ENCODE measurements around the gene ST6GALNAC6. TPM values are rescaled to one million over a fixed set of nuclear protein-coding genes. Genes with fewer than 3 reads are reported as not detected.
A peak's percentile ranks its signal among the peaks of the same experiment; 100 is the strongest.
"Not testable (repeated sequence)": the region's sequence is repeated elsewhere in the genome, so short reads cannot be mapped to it uniquely, and the experiment has no call there.

The ST6GALNAC6 gene
- total RNA-seq, 2 donors from 2014 or later, result 74.4 to 75.6 TPM

DNA sequence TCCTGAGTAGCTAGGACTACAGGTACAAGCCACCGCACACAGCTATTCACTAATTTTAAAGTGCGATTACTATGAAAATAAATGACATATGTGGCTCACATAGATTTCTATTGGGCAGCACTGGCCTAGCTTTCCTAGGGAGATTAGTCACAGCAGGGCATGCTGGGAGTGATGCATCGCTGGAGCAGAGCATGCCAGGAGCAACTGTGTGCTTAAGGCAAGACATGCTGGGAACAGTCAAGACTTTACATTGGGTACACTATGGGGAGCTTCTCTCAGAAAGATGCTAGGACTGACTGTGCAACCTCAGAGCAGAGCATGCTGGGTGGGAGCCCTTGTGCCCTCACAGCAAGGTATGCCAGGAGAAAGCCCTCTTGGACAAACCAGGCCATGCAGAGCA is 9.3 kb downstream of the ST6GALNAC6 start:
- H3K27ac Mint-ChIP-seq, result no peak overlapping the region
- no peak overlapping the region for H3K4me3 Mint-ChIP-seq
- DNase-seq (no peak), ATAC-seq (replicated peaks in 1 of 2) (no peak)
- no peaks in the 10 kb centered on the region for H3K27me3 Mint-ChIP-seq (ENCODE audit: low read depth)
- H3K9me3 Mint-ChIP-seq, result peaks cover 0 to 2% of the 10 kb centered on the region in 2 donors
- H3K36me3 Mint-ChIP-seq (ENCODE audit: insufficient read depth in 2 of 2), result peaks cover 24 to 41% of the 10 kb centered on the region in 2 donors
- H3K4me1 Mint-ChIP-seq (ENCODE audit: low read depth), result peaks cover 6% of the 10 kb centered on the region

GRCh38 chr9:127887792-127888191 is 11.6 kb downstream of the ST6GALNAC6 start:
- no peaks in the 10 kb centered on the region for H3K9me3 Mint-ChIP-seq
- H3K27ac Mint-ChIP-seq, result no peak overlapping the region
- no peak overlapping the region for H3K4me3 Mint-ChIP-seq
- peaks cover 6% of the 10 kb centered on the region for H3K4me1 Mint-ChIP-seq (ENCODE audit: low read depth)
- peak in 1 of 2 donors; percentile 18 for ATAC-seq (replicated peaks in 1 of 2)
- H3K27me3 Mint-ChIP-seq (ENCODE audit: low read depth), result no peaks in the 10 kb centered on the region
- DNase-seq, result no peak
- peaks cover 9 to 26% of the 10 kb centered on the region in 2 donors for H3K36me3 Mint-ChIP-seq (ENCODE audit: insufficient read depth in 2 of 2)

DNA sequence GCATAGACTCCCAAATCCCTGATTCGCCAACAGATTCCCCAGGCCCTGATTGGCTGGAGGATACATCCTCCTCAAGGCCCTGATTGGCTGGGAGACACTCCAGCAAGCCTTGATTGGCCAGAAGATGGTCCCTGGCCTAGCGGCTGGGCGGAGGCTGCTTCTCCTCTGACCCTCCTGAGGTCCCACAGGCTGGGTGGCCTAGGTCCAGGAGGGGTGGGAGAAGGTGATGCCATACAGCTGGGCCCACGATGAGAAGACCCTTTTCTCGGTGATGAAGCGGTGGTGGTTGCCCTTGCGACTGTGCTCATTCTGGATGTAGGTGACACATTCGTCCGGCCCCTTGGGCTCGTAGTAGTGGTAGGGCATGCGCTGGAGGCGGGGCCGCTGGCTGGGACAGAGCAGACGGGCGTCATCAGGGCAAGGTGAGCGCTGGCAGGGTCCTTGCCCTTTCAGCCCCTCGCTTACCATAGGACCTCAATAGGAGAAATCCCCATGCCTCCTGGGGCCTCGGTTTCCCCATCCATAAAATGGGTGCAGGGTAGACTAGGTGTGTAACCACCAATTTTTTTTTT is 12.9 kb downstream of the ST6GALNAC6 start:
- ATAC-seq (replicated peaks in 1 of 2) (no peak), DNase-seq (no peak)
- Mint-ChIP-seq H3K4me3 (no peak overlapping the region), H3K4me1 (ENCODE audit: low read depth) (peaks cover 6% of the 10 kb centered on the region), H3K36me3 (ENCODE audit: insufficient read depth in 2 of 2) (peaks cover 6 to 25% of the 10 kb centered on the region in 2 donors), H3K27ac (no peak overlapping the region), H3K27me3 (ENCODE audit: low read depth) (no peaks in the 10 kb centered on the region), H3K9me3 (no peaks in the 10 kb centered on the region)

- ATAC-seq (replicated peaks in 1 of 2) (no peak), DNase-seq (no peak)
- Mint-ChIP-seq H3K9me3 (no peaks in the 10 kb centered on the region), H3K4me3 (no peak overlapping the region), H3K36me3 (ENCODE audit: insufficient read depth in 2 of 2) (peaks cover 6 to 20% of the 10 kb centered on the region in 2 donors), H3K27me3 (ENCODE audit: low read depth) (no peaks in the 10 kb centered on the region), H3K4me1 (ENCODE audit: low read depth) (peaks cover 6% of the 10 kb centered on the region), H3K27ac (no peak overlapping the region)
Measured at GRCh38 chr9:127885508-127886281, 13.7 kb downstream of the ST6GALNAC6 start.

GRCh38 chr9:127884976-127885490 is 14.4 kb downstream of the ST6GALNAC6 start:
- peaks cover 6 to 17% of the 10 kb centered on the region in 2 donors for H3K36me3 Mint-ChIP-seq (ENCODE audit: insufficient read depth in 2 of 2)
- no peaks in the 10 kb centered on the region for H3K27me3 Mint-ChIP-seq (ENCODE audit: low read depth)
- peaks cover 6% of the 10 kb centered on the region for H3K4me1 Mint-ChIP-seq (ENCODE audit: low read depth)
- no peak overlapping the region for H3K27ac Mint-ChIP-seq
- no peak for DNase-seq
- H3K9me3 Mint-ChIP-seq, result no peaks in the 10 kb centered on the region
- no peak for ATAC-seq (replicated peaks in 1 of 2)
- H3K4me3 Mint-ChIP-seq, result no peak overlapping the region

GRCh38 chr9:127884427-127884911 is 14.9 kb downstream of the ST6GALNAC6 start:
- Mint-ChIP-seq H3K4me3 (no peak overlapping the region), H3K36me3 (ENCODE audit: insufficient read depth in 2 of 2) (peaks cover 6 to 15% of the 10 kb centered on the region in 2 donors), H3K4me1 (ENCODE audit: low read depth) (peaks cover 6% of the 10 kb centered on the region), H3K27ac (peak overlapping the region; percentile 4), H3K27me3 (ENCODE audit: low read depth) (no peaks in the 10 kb centered on the region), H3K9me3 (no peaks in the 10 kb centered on the region)
- no peak for ATAC-seq (replicated peaks in 1 of 2)
- no peak for DNase-seq

DNA sequence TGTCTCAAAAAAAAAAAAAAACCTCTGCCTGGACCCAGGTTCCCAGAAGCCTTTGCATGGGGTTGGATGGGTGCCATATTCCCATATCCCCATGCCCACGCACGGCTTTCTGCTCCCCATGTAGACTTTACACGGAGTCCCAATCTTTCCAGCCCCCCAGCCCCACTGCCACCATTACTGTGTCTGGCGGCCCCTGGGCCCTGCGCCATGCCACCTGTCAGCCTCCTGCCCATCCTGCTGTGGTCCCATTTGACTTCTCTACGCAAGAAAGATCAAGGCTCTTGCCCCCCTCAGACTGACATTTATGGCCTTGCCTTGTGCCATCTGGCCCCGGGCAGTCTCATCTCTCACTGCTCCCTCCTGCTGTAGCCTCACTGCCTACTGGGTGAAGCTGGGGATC is 15.4 kb downstream of the ST6GALNAC6 start:
- Mint-ChIP-seq H3K27me3 (ENCODE audit: low read depth) (no peaks in the 10 kb centered on the region), H3K9me3 (no peaks in the 10 kb centered on the region), H3K27ac (peak overlapping the region; percentile 4), H3K4me3 (no peak overlapping the region), H3K36me3 (ENCODE audit: insufficient read depth in 2 of 2) (peaks cover 6 to 15% of the 10 kb centered on the region in 2 donors), H3K4me1 (ENCODE audit: low read depth) (peaks cover 6% of the 10 kb centered on the region)
- no peak for DNase-seq
- no peak for ATAC-seq (replicated peaks in 1 of 2)

DNA sequence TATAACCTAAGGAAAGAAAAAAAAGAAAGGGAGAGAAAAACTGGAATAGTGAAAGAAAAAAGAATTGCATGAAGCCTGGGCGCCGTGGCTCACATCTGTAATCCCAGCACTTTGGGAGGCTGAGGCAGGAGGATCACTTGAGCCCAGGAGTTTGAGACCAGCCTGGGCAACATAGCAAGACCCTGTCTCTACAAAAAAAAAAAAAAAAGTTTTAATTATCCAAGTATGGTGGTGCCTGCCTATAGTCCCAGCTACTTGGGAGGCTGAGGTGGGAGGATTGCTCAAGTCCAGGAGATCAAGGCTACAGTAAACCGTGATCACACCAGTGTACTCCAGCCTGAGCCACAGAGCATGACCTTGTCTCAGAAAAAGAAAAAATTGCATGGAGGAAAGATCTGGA is 17.7 kb downstream of the ST6GALNAC6 start:
- not testable (repeated sequence) for H3K27ac Mint-ChIP-seq; H3K9me3 Mint-ChIP-seq; H3K27me3 Mint-ChIP-seq (ENCODE audit: low read depth)

GRCh38 chr9:127880143-127880542 is 19.3 kb downstream of the ST6GALNAC6 start:
- Mint-ChIP-seq H3K36me3 (ENCODE audit: insufficient read depth in 2 of 2) (peaks cover 1 to 7% of the 10 kb centered on the region in 2 donors), H3K27ac (no peak overlapping the region), H3K4me1 (ENCODE audit: low read depth) (no peaks in the 10 kb centered on the region), H3K27me3 (ENCODE audit: low read depth) (peaks cover 8% of the 10 kb centered on the region), H3K9me3 (no peaks in the 10 kb centered on the region), H3K4me3 (no peak overlapping the region)
- DNase-seq (no peak), ATAC-seq (replicated peaks in 1 of 2) (no peak)

More for the DNA sequence above, 17.7 kb downstream of the ST6GALNAC6 start:
- H3K4me3 Mint-ChIP-seq; H3K4me1 Mint-ChIP-seq (ENCODE audit: low read depth); DNase-seq; ATAC-seq (replicated peaks in 1 of 2): not testable (repeated sequence)
- peaks cover 3 to 10% of the 10 kb centered on the region in 2 donors for H3K36me3 Mint-ChIP-seq (ENCODE audit: insufficient read depth in 2 of 2)

- Mint-ChIP-seq H3K36me3 (ENCODE audit: insufficient read depth in 2 of 2) (peaks cover 1 to 5% of the 10 kb centered on the region in 2 donors), H3K4me3 (no peak overlapping the region), H3K27ac (no peak overlapping the region), H3K4me1 (ENCODE audit: low read depth) (no peaks in the 10 kb centered on the region), H3K27me3 (ENCODE audit: low read depth) (peaks cover 8% of the 10 kb centered on the region), H3K9me3 (no peaks in the 10 kb centered on the region)
- no peak for DNase-seq
- ATAC-seq (replicated peaks in 1 of 2), result no peak
Measured at GRCh38 chr9:127878652-127879390, 20.6 kb downstream of the ST6GALNAC6 start.

- H3K4me3 Mint-ChIP-seq, result peak overlapping the region; percentile 54 to 61
- no peaks in the 10 kb centered on the region for H3K9me3 Mint-ChIP-seq
- no peak for DNase-seq
- H3K36me3 Mint-ChIP-seq (ENCODE audit: insufficient read depth in 2 of 2), result peaks cover 1 to 5% of the 10 kb centered on the region in 2 donors
- ATAC-seq (replicated peaks in 1 of 2), result no peak
- H3K4me1 Mint-ChIP-seq (ENCODE audit: low read depth), result no peaks in the 10 kb centered on the region
- H3K27ac Mint-ChIP-seq, result no peak overlapping the region
- peaks cover 8% of the 10 kb centered on the region for H3K27me3 Mint-ChIP-seq (ENCODE audit: low read depth)
Measured at GRCh38 chr9:127878001-127878651, 21.3 kb downstream of the ST6GALNAC6 start.

DNA sequence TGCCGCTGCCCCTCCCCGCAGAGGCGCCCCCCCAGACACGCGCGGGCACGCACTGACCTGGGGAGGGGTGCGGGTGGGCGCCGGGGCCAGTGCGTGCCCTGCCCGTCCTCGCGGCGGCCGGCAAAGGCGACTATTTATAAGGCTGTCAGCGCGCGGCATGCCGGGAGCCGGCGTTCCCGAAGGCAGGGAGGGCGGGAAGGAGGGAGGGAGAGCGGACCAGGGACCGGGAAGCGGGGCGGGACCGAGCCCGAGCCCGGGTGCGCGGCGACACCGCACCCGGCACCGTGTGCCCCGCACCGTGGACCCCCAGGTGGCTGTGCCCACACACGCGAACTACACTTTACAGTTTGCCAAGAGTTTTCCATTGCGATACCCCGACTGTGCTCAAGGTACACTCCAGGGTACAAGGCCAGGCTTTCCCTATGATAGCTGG is 21.8 kb downstream of the ST6GALNAC6 start, which contains the start of gene AK1:
Gene AK1, minus strand, starts transcription at position 110 of the 433 bp plus-strand sequence. CDS start 3,058 bp downstream, outside the sequence.
- Mint-ChIP-seq H3K27ac (no peak within 1 kb of the TSS), H3K4me1 (ENCODE audit: low read depth) (no peaks in the 10 kb centered on the region), H3K36me3 (ENCODE audit: insufficient read depth in 2 of 2) (peaks cover 1 to 2% of the 10 kb centered on the region in 2 donors), H3K9me3 (no peaks in the 10 kb centered on the region), H3K27me3 (ENCODE audit: low read depth) (peaks cover 8% of the 10 kb centered on the region), H3K4me3 (peak within 1 kb of the TSS; percentile 54 to 61)
- ATAC-seq (replicated peaks in 1 of 2) (no peak), DNase-seq (no peak)
